ENCODE results near the gene ATP5F1D. TPM values are rescaled to one million over a fixed set of nuclear protein-coding genes. Genes with fewer than 3 reads are reported as not detected.
A peak's percentile ranks its signal among the peaks of the same experiment; 100 is the strongest.

ATP5F1D gene
- total and polyA plus RNA-seq, 2 of the 13 experiments (the other 11 are each of a cell fraction or from before 2014, with no cell fraction given), result 39.4 to 78.7 TPM

DNA sequence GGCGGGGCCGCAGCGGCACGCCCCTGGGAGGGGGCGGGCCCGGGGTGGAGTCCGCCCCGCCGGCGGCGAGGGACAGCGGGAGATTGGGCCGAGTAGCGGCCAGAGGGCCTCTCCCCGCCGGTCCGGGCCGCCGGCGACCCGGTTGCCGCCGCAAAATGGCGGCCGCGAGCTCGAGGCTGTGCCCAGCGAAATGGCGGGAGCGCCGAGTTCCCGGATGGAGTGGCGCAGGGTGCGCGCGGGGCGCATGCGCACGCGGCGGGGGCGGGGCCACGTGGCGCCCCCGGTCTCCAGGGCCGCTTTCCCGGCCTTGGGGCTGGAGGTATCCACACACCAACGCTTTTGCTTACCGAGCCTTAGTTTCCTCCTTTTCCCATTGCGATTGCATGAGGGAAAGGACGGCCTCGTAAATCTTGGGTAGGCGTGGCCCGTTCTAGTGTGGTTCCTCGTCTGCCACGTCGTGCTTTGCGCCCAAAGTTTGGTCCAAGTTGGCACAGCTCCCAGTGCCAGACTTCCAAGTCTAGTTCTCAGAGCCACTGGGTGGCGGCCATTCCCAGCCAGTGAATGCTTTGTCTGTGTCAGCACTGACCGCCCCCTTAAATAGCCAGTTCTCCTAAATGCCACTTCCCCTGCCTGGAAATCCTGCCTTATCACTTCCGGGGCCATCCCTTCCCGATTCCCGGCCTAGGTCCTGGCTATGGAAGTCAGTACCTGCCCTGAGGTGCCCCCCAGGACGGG, 28.1 kb downstream of the ATP5F1D start (continued):
- TF ChIP-seq ZNF703 (CRISPR knock-in tag; IDR thresholded peaks at IDR 0.05; ENCODE audit: borderline replicate concordance) (no peak), ZNF782 (CRISPR knock-in tag; IDR thresholded peaks at IDR 0.05; ENCODE audit: borderline replicate concordance) (no peak), ATF4 (CRISPR knock-in tag; IDR thresholded peaks at IDR 0.05) (no peak), ZNF652 (CRISPR knock-in tag; IDR thresholded peaks at IDR 0.05; ENCODE audit: borderline replicate concordance, low read depth) (no peak), ZSCAN22 (CRISPR knock-in tag; IDR thresholded peaks at IDR 0.05) (0 out of 2 replicates have a peak, but pooled peaks have one; percentile 43), SIX4 (CRISPR knock-in tag; IDR thresholded peaks at IDR 0.05) (no peak), ZNF501 (CRISPR knock-in tag; IDR thresholded peaks at IDR 0.05) (no peak), SP2 (CRISPR knock-in tag; IDR thresholded peaks at IDR 0.05) (no peak), CEBPB (IDR thresholded peaks at IDR 0.05; ENCODE audit: borderline replicate concordance, low read depth, low read length) (no peak), ZBTB34 (CRISPR knock-in tag; IDR thresholded peaks at IDR 0.05) (no peak), ZNF30 (CRISPR knock-in tag; IDR thresholded peaks at IDR 0.05) (no peak), FLYWCH1 (CRISPR knock-in tag; IDR thresholded peaks at IDR 0.05) (no peak), ETV6 (CRISPR knock-in tag; conservative IDR thresholded peaks at IDR 0.05) (no peak; the same call in 1 of the 2 replicates), RBAK (CRISPR knock-in tag; IDR thresholded peaks at IDR 0.05) (no peak), GTF2F1 (IDR thresholded peaks at IDR 0.05; ENCODE audit: low read length) (no peak), ZBTB14 (CRISPR knock-in tag; IDR thresholded peaks at IDR 0.05) (peak; percentile 68; the same call in 1 of the 2 replicates), NR2C2 (CRISPR knock-in tag; IDR thresholded peaks at IDR 0.05; ENCODE audit: borderline replicate concordance) (peak; percentile 88)
- TF ChIP-seq, protein P1, sequence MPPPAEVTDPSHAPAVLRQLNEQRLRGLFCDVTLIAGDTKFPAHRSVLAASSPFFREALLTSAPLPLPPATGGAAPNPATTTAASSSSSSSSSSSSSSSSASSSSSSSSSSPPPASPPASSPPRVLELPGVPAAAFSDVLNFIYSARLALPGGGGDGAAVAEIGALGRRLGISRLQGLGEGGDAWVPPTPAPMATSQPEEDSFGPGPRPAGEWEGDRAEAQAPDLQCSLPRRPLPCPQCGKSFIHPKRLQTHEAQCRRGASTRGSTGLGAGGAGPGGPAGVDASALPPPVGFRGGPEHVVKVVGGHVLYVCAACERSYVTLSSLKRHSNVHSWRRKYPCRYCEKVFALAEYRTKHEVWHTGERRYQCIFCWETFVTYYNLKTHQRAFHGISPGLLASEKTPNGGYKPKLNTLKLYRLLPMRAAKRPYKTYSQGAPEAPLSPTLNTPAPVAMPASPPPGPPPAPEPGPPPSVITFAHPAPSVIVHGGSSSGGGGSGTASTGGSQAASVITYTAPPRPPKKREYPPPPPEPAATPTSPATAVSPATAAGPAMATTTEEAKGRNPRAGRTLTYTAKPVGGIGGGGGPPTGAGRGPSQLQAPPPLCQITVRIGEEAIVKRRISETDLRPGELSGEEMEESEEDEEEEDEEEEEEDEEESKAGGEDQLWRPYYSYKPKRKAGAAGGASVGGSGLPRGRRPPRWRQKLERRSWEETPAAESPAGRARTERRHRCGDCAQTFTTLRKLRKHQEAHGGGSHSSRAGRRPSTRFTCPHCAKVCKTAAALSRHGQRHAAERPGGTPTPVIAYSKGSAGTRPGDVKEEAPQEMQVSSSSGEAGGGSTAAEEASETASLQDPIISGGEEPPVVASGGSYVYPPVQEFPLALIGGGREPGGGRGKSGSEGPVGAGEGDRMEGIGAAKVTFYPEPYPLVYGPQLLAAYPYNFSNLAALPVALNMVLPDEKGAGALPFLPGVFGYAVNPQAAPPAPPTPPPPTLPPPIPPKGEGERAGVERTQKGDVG (CRISPR knock-in tag; IDR thresholded peaks at IDR 0.05; ENCODE audit: borderline replicate concordance), result no peak
- TF ChIP-seq, protein P2, sequence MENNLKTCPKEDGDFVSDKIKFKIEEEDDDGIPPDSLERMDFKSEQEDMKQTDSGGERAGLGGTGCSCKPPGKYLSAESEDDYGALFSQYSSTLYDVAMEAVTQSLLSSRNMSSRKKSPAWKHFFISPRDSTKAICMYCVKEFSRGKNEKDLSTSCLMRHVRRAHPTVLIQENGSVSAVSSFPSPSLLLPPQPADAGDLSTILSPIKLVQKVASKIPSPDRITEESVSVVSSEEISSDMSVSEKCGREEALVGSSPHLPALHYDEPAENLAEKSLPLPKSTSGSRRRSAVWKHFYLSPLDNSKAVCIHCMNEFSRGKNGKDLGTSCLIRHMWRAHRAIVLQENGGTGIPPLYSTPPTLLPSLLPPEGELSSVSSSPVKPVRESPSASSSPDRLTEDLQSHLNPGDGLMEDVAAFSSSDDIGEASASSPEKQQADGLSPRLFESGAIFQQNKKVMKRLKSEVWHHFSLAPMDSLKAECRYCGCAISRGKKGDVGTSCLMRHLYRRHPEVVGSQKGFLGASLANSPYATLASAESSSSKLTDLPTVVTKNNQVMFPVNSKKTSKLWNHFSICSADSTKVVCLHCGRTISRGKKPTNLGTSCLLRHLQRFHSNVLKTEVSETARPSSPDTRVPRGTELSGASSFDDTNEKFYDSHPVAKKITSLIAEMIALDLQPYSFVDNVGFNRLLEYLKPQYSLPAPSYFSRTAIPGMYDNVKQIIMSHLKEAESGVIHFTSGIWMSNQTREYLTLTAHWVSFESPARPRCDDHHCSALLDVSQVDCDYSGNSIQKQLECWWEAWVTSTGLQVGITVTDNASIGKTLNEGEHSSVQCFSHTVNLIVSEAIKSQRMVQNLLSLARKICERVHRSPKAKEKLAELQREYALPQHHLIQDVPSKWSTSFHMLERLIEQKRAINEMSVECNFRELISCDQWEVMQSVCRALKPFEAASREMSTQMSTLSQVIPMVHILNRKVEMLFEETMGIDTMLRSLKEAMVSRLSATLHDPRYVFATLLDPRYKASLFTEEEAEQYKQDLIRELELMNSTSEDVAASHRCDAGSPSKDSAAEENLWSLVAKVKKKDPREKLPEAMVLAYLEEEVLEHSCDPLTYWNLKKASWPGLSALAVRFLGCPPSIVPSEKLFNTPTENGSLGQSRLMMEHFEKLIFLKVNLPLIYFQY (CRISPR knock-in tag; IDR thresholded peaks at IDR 0.05; ENCODE audit: borderline replicate concordance), result no peak

Data from HepG2 (cell line).